ENCODE measurements around the gene MAML3. TPM values are rescaled to one million over a fixed set of nuclear protein-coding genes. Genes with fewer than 3 reads are reported as not detected.

MAML3 gene
- total RNA-seq, 1 donor from 2014 or later: 24.8 TPM

- H3K4me3 Mint-ChIP-seq: no peak overlapping the region
- H3K9me3 Mint-ChIP-seq: no peaks in the 10 kb centered on the region
- no peak for TF ChIP-seq CTCF (IDR thresholded peaks at IDR 0.05; ENCODE audit: unreplicated experiment)
- peaks cover 2% of the 10 kb centered on the region for H3K36me3 Mint-ChIP-seq
- peaks cover 54% of the 10 kb centered on the region for H3K4me1 Mint-ChIP-seq
- no peak overlapping the region for H3K27ac Mint-ChIP-seq
- no peaks in the 10 kb centered on the region for H3K27me3 Mint-ChIP-seq (ENCODE audit: low read depth)
- no peak for DNase-seq (ENCODE audit: low spot score in 2 of 2, unreplicated experiment in 2 of 2)
Observed at GRCh38 chr4:140091305-140091704, 62.7 kb downstream of the MAML3 start.

- no peak for TF ChIP-seq CTCF (IDR thresholded peaks at IDR 0.05; ENCODE audit: unreplicated experiment)
- Mint-ChIP-seq H3K27ac (no peak overlapping the region), H3K27me3 (ENCODE audit: low read depth) (no peaks in the 10 kb centered on the region), H3K9me3 (no peaks in the 10 kb centered on the region), H3K4me1 (peaks cover 54% of the 10 kb centered on the region), H3K4me3 (no peak overlapping the region), H3K36me3 (peaks cover 4% of the 10 kb centered on the region)
- no peak for DNase-seq (ENCODE audit: low spot score in 2 of 2, unreplicated experiment in 2 of 2)
Observed at GRCh38 chr4:140090215-140090731, 63.7 kb downstream of the MAML3 start.

DNA sequence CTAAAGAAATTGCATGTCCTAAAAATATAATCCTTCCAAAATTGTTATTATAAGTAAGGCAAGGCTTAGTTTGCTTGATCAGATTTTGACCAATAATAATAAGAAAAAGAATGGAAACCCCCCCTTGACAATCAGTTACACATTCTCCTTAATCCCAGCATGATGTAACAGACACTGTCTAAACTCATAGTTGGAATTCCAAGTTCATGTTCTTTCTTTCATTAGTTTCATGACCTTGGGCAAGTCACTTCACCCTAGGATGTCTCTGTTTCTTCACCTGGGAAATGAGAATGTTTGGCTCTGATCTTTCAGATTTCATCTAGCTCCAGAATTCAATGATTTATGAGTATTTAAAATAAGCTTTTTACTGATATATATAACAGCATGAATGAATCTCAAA, 64.8 kb downstream of the MAML3 start:
- Mint-ChIP-seq H3K4me3 (no peak overlapping the region), H3K27ac (no peak overlapping the region), H3K36me3 (peaks cover 4% of the 10 kb centered on the region), H3K27me3 (ENCODE audit: low read depth) (no peaks in the 10 kb centered on the region), H3K4me1 (peaks cover 53% of the 10 kb centered on the region), H3K9me3 (no peaks in the 10 kb centered on the region)
- no peak for TF ChIP-seq CTCF (IDR thresholded peaks at IDR 0.05; ENCODE audit: unreplicated experiment)
- no peak for DNase-seq (ENCODE audit: low spot score in 2 of 2, unreplicated experiment in 2 of 2)

- Mint-ChIP-seq H3K9me3 (no peaks in the 10 kb centered on the region), H3K4me3 (no peak overlapping the region), H3K4me1 (peaks cover 53% of the 10 kb centered on the region), H3K27me3 (ENCODE audit: low read depth) (no peaks in the 10 kb centered on the region), H3K36me3 (peaks cover 4% of the 10 kb centered on the region), H3K27ac (no peak overlapping the region)
- no peak for DNase-seq (ENCODE audit: low spot score in 2 of 2, unreplicated experiment in 2 of 2)
- TF ChIP-seq CTCF (IDR thresholded peaks at IDR 0.05; ENCODE audit: unreplicated experiment): no peak
Observed at GRCh38 chr4:140088323-140088967, 65.5 kb downstream of the MAML3 start.

GRCh38 chr4:140085881-140086280, 68.1 kb downstream of the MAML3 start:
- H3K27me3 Mint-ChIP-seq (ENCODE audit: low read depth): no peaks in the 10 kb centered on the region
- peaks cover 4% of the 10 kb centered on the region for H3K36me3 Mint-ChIP-seq
- DNase-seq (ENCODE audit: low spot score in 2 of 2, unreplicated experiment in 2 of 2): no peak
- H3K4me3 Mint-ChIP-seq: no peak overlapping the region
- H3K4me1 Mint-ChIP-seq: peaks cover 58% of the 10 kb centered on the region
- peak overlapping the region; percentile 54 for H3K27ac Mint-ChIP-seq
- no peaks in the 10 kb centered on the region for H3K9me3 Mint-ChIP-seq
- TF ChIP-seq CTCF (IDR thresholded peaks at IDR 0.05; ENCODE audit: unreplicated experiment): no peak

All from mesothelial cell of epicardium (in vitro differentiated cells).